UCSD-AML1 (cell line): Measurements from ENCODE around the gene FAM9A.
"Not testable (repeated sequence)": the region's sequence is repeated elsewhere in the genome, so short reads cannot be mapped to it uniquely, and the experiment has no call there.

Source experiments
- DNase-seq: peaks from one replicate; lab custom pipeline; 2025; ENCODE audit not compliant: unreplicated experiment; lab: John Stamatoyannopoulos, UW

The FAM9A gene

GRCh38 chrX:8805046-8805445, 3.9 kb upstream of the FAM9A start:
- no peak for DNase-seq

DNA sequence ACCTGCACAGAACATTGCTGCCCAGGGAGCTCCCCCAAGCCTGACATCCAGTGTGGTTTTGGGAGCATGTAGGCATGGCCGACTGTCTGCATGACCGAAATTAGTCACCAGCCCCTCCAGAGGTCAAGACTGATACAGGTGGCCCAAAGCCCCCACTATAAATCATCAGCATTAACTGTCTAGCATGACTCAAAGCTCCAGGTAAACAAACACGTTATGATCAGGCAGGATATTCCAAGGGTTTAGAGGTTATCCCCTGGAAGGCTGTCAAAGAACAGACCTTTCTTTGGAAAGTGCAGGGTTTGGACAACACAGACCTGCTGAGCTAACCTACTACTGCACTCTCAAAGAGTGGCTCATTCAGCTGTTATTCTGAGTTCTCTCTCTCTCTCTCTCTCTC, 2.1 kb upstream of the FAM9A start:
- no peak for DNase-seq

DNA sequence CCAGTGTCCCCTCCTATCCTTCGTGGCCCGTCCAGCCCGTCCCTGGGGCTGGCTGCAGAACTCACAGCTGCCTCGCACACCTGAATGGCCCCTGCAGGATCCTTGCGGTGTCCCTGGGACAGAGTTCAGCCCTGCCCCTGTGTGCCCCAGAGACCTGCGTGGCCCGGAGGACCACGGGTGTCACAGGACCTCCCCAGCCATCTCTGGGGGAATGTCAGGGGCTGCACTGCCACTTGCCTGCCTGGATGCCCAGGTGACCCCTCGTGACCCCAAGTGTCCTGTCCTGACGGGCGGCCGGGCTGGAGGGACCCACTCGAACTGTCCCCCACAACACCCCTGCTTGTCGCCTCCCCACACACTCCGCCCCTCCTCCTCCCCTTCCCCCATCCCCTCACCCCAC, 832 bp downstream of the FAM9A start:
- DNase-seq: not testable (repeated sequence)

- DNase-seq: not testable (repeated sequence)
Observed at GRCh38 chrX:8799281-8799680, 1.9 kb downstream of the FAM9A start.

DNA sequence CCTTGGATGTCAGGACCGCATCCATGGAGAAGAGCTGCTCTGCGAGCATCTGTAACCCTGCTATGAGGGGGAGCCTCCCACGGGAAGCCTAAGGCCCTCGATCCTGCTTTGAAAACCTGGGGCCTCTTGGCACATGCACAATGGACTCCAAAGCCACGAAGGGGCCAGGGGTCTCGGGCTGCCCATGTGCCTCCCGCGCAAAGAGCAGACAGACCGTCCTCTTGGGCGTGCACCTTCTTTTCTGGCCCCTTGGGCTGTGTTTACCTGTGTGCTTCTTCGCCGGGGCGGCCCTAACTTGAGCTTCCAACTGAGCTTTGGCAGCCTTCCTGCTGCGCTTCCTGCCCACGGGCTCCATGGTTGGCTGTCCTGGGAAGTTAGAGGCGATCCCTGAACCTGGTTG, 2.5 kb downstream of the FAM9A start:
- not testable (repeated sequence) for DNase-seq

GRCh38 chrX:8787119-8787518, 14.1 kb downstream of the FAM9A start:
- DNase-seq: not testable (repeated sequence)

GRCh38 chrX:8784162-8784561, 17.0 kb downstream of the FAM9A start:
- no peak for DNase-seq

GRCh38 chrX:8783714-8784098, 17.5 kb downstream of the FAM9A start:
- DNase-seq: no peak

DNA sequence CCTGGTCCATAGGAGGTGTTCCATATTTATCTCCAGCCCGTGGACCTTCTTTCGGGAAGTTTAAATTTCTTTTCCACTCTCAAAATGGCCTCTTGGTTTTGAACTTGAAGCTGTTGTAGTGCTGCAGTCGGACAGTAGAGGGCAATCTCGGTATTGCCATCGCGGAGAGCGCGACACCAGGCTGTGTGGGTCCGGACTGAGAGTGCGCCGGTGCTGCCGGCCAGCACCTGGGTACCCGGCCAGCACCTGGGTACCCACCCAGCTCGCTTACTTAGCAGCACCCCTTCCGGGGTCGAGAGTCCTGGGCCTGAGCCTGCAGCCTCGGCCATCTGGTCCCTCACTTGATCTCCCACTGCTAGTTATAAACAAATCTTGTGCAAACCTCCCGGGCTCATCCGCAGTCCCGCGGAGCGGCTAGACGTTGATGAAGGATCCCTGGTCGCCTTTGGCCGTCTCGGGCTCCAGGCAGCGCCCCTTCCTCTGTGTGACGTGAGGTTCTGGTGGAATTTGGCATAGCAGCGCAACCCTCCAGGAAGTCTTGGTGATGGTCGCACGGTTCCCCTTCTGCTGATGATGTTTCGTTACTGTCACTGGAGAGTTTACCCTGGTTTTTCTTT, 18.0 kb downstream of the FAM9A start:
- no peak for DNase-seq

GRCh38 chrX:8782595-8782994, 18.6 kb downstream of the FAM9A start:
- no peak for DNase-seq

GRCh38 chrX:8781921-8782320, 19.3 kb downstream of the FAM9A start:
- not testable (repeated sequence) for DNase-seq

GRCh38 chrX:8773117-8773516, 28.1 kb downstream of the FAM9A start:
- no peak for DNase-seq

DNA sequence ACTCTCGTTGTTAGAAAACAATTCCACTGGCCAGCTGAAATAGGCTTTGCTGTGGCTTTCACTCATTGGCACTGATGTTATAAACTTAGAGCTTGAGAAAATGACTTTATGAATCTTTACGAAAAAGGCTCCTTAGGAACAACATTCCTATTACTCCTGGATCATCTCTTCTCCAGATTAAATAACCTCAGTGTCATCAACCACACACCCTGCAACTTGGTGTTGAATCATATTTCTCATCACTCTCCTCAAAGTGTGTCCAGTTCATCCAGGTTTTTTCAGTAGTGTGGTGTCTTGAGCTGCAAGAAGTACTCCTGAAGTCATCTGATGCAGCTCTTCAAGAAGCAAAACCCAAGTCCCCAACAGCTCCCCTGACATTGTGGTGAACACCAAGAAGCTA, 41.2 kb downstream of the FAM9A start:
- DNase-seq: no peak

DNA sequence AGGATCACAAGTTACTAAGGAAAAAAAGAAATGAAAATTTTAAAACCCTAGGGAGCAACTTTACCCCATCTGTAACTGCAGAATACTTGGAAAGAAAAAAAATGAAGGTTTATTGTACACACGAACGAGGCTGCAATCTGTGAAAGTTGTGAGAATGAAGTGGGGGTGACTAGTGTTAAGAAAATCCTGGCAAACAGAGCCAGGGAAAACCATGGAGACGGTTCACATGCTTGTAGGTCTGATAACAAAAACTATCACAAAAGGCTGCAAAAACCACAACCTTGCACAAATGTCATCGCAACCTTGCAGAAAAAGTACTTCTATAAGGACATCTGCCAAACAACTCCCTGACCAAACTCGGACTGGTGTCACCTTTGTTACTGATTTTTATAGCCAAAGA, 42.5 kb downstream of the FAM9A start:
- not testable (repeated sequence) for DNase-seq

DNA sequence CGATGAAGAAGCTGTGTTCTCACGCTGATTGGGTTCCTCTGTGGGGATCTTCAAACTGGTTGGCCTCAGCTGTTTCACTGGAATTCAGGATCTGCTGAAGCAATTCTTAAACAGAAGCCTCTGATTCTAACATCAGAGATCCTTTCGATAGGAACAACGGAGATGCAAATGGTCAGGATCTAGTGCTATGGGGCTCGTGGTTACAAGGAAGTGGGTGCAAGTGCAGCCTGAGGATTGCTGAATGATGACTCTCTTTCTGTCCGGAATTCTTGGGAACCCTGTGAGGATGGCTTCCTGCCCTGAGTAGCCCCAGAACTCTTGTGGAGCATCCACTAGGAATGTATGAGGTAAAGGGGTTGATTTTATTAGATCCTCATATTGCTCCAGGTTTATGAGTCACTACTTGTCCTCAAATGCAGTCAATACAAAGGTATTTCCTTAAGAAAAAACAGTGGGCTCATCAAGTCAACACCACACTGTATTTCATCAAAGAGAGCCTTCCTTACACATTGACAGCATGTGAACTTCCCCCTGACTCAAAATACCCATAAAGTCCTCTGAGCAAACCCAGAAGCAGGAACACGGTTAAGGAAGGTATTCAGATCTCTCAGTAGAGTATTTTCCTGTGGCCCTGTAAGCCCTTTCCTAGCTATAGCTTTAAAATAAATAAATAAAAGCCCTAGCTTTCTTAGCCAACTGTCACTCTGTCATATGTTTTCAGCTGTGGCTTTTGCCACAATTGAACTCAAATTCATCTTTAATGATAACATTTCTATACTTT, 43.4 kb downstream of the FAM9A start:
- DNase-seq: not testable (repeated sequence)

- no peak for DNase-seq
Observed at GRCh38 chrX:8755813-8756212, 45.4 kb downstream of the FAM9A start.

DNA sequence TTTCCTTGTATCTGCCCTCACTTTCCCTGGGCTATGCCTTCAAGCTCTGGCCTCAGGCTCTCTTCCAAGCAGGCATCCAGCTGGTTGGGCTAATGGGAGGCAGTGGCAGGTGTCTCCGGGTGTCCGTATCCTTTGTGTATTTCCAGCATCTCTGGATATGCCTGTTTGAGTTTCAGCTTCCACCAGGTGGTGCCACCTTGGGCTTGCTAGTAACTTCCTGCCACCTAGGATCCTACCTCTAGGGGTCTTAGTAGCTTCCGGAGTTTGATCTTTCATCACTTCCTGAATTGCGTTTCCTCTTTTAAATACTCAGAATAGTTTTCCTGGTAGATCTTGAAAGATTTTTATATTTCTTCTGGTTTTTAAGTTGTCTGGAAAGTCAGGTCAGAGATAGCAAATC, 46.1 kb downstream of the FAM9A start:
- DNase-seq: no peak

GRCh38 chrX:8749697-8750096, 51.5 kb downstream of the FAM9A start:
- no peak for DNase-seq

GRCh38 chrX:8748855-8749254, 52.3 kb downstream of the FAM9A start:
- DNase-seq: no peak

DNA sequence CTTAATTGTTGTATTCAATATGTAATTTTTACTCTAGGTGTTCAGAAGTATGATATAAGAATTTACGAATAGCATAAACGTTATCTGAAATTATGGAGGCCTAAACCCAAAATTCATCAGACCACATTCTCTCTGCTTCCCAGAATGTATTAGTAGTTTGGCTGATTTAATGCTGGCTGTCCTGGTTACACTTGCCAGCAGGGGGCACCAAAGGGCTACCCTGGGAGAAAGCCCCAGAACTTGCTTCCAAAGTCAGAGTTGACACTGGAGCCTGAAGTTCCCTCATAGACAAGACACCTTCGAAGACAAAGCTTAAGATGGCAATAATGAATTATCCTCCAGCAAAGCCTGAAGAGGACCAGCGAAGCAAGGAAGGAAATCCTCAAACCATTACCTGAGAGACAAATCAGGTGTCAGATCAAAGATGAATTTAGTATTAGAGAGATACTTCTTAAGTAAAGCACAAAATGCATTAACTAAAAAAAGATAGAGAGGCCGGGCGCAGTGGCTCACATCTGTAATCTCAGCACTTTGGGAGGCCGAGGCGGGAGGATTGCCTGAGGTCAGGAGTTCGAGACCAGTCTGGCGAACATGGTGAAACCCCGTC, 58.0 kb downstream of the FAM9A start:
- DNase-seq: peak; percentile 54

- no peak for DNase-seq
Observed at GRCh38 chrX:8741981-8742380, 59.2 kb downstream of the FAM9A start.
